Psoas muscle (tissue), 8 donors: ENCODE data around the gene PPP2R5D. TPM values are rescaled to one million over a fixed set of nuclear protein-coding genes. Genes with fewer than 3 reads are reported as not detected.
"Not testable (repeated sequence)": the region's sequence is repeated elsewhere in the genome, so short reads cannot be mapped to it uniquely, and the experiment has no call there.

Experiments
- ATAC-seq, 4 donors: fragments of 200-7000 bp; cut with Tn5 transposase; one replicate each; pipeline ENCODE4 v1.9.1; 2020; ENCODE audit warnings: moderate library complexity in 3 of 4, mild to moderate bottlenecking in 2 of 4
- DNase-seq, 2 donors: peaks; one replicate each; pipeline ENCODE4 v3.0.0-alpha.2; 2020
- H3K27ac ChIP-seq: fragments of 200-600 bp; one replicate; pipeline ENCODE4 v1.8.0; 2022
- H3K27me3 ChIP-seq, 3 donors: fragments of 200-600 bp in 1 of 3; one replicate each; pipeline versions ENCODE4 v1.6.1 to v1.8.0; 2013 to 2022; ENCODE audit warnings: low read length in 2 of 3, mild to moderate bottlenecking in 2 of 3, moderate library complexity in 1 of 3; ENCODE audit not compliant: insufficient read depth in 3 of 3
- H3K36me3 ChIP-seq, 2 donors: fragments of 200-600 bp in 1 of 2; one replicate each; pipeline versions ENCODE4 v1.6.1 to v1.8.0; 2013 to 2022; ENCODE audit warnings: low read depth in 1 of 2, mild to moderate bottlenecking in 1 of 2, moderate library complexity in 1 of 2; ENCODE audit not compliant: insufficient read depth in 1 of 2
- H3K4me1 ChIP-seq: fragments of 200-600 bp; one replicate; pipeline ENCODE4 v1.8.0; 2022
- H3K4me3 ChIP-seq: fragments of 200-600 bp; one replicate; pipeline ENCODE4 v1.8.0; 2022; ENCODE audit warnings: mild to moderate bottlenecking
- H3K9me3 ChIP-seq: fragments of 200-600 bp; one replicate; pipeline ENCODE4 v1.8.0; 2022
- WGBS, 3 donors: extraction: QIAGEN DNeasy Blood & Tissue Kit; methylation state at CpG; one replicate each; pipeline versions ENCODE4 v1.1.6 to v1.1.7; 2013; 5-methylcytosine and 5-hydroxymethylcytosine counted together
- intact Hi-C, 2 donors: fragments of 100-400 bp; cut with DNase I; formaldehyde crosslinking; loops; one replicate each; pipeline versions ENCODE4 v1.11.0 to v1.14.2; 2022
- polyA plus RNA-seq, 3 donors: library from polyadenylated mRNA; stranded (reverse); fragments of 200-250 nt; gene quantifications; one replicate each; pipeline ENCODE4 v1.2.3, GENCODE V29; 2013
- total RNA-seq, 4 donors: library from RNA; stranded (reverse); fragmentation: NEBNext Ultra II Directional in 2 of 4; extraction: Animal tissue kit (Norgen Biotek cat#: 25700) in 2 of 4; gene quantifications; one replicate each; pipeline versions ENCODE4 v1.2.1 to v1.2.4, GENCODE V29; 2021 to 2023
- TF ChIP-seq, protein P1 (sequence below): fragments of 200-600 bp; IDR thresholded peaks from one replicate; pipeline ENCODE4 v1.8.0; 2022; ENCODE audit warnings: antibody characterized with exemption
- donor health status: healthy with polysubstance abuse.
- donor health status: DM: no; HTN: no; CAD: no; lungs with moderate emphysema.
- donor health status: Bipolar disorder and iron deficiency.
- donor health status: healthy.
- donor health status: DM: yes; HTN: yes; CAD: no.
- donor health status: DM: no; HTN: no; CAD: no.
- donor health status: DM: no; HTN: no; CAD: no.
- donor health status: DM: yes; HTN: yes; CAD: no.

Gene PPP2R5D
- total and polyA plus RNA-seq, 7 donors = 25.6 to 46.7 (median 29.1) TPM

DNA sequence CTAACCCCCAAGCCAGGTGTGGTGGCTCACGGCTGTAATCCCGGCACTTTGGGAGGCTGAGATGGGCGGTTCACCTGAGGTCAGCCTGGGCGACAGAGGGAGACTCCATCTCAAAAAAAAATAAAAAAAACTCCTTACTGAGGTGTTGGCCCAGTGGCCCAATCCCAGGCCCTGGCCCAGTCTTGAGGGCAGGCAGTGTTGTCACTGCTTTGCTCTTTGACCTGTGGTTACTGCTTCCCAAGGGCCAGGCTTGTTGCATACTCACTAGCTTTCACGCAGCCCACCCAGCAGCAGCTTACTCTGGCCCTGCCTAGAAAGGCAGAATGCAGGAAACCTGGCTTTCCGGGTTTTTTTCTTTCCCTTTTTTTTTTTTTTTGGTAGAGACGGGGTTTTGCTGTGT lies 41.9 kb upstream of the PPP2R5D start:
- intact Hi-C loops = no loop called here
- Histone ChIP-seq H3K27ac (no peak overlapping the region), H3K36me3 (peaks cover 0 to 38% of the 10 kb centered on the region in 2 donors), H3K4me1 (no peaks in the 10 kb centered on the region), H3K9me3 (no peaks in the 10 kb centered on the region), H3K27me3 (no peaks in the 10 kb centered on the region), H3K4me3 (no peak overlapping the region)
- TF ChIP-seq, protein P1, sequence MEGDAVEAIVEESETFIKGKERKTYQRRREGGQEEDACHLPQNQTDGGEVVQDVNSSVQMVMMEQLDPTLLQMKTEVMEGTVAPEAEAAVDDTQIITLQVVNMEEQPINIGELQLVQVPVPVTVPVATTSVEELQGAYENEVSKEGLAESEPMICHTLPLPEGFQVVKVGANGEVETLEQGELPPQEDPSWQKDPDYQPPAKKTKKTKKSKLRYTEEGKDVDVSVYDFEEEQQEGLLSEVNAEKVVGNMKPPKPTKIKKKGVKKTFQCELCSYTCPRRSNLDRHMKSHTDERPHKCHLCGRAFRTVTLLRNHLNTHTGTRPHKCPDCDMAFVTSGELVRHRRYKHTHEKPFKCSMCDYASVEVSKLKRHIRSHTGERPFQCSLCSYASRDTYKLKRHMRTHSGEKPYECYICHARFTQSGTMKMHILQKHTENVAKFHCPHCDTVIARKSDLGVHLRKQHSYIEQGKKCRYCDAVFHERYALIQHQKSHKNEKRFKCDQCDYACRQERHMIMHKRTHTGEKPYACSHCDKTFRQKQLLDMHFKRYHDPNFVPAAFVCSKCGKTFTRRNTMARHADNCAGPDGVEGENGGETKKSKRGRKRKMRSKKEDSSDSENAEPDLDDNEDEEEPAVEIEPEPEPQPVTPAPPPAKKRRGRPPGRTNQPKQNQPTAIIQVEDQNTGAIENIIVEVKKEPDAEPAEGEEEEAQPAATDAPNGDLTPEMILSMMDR = no peak
- 81 to 86% (median 85%) methylated on average over 7 of the region's 7 CpGs for WGBS, 3 donors
- ATAC-seq = no peak
- DNase-seq = no peak

GRCh38 chr6:42947950-42948349 lies 36.4 kb upstream of the PPP2R5D start:
- no peaks in the 10 kb centered on the region for H3K4me1 ChIP-seq
- ATAC-seq (no peak), DNase-seq (no peak)
- no peak overlapping the region for H3K27ac ChIP-seq
- intact Hi-C loops = no loop called here
- peaks cover 0 to 12% of the 10 kb centered on the region in 2 donors for H3K36me3 ChIP-seq
- no peaks in the 10 kb centered on the region for H3K9me3 ChIP-seq
- TF ChIP-seq, protein P1 = no peak
- no peak overlapping the region for H3K4me3 ChIP-seq
- no peaks in the 10 kb centered on the region for H3K27me3 ChIP-seq

GRCh38 chr6:42952389-42952788 lies 32.0 kb upstream of the PPP2R5D start:
- Histone ChIP-seq H3K4me3 (no peak overlapping the region), H3K9me3 (no peaks in the 10 kb centered on the region), H3K4me1 (no peaks in the 10 kb centered on the region), H3K27ac (no peak overlapping the region), H3K27me3 (no peaks in the 10 kb centered on the region), H3K36me3 (no peaks in the 10 kb centered on the region)
- DNase-seq (no peak), ATAC-seq (no peak)
- intact Hi-C loops = no loop called here
- TF ChIP-seq, protein P1 = no peak
- 83 to 93% (median 92%) methylated on average over 4 of the region's 4 CpGs for WGBS, 3 donors

GRCh38 chr6:42954405-42954804 lies 30.0 kb upstream of the PPP2R5D start:
- intact Hi-C loops, ATAC-seq, H3K4me3 ChIP-seq, H3K9me3 ChIP-seq, H3K27me3 ChIP-seq, H3K4me1 ChIP-seq, DNase-seq, H3K36me3 ChIP-seq, H3K27ac ChIP-seq: not testable (repeated sequence)
- 86 to 91% (median 89%) methylated on average over 4 of the region's 4 CpGs for WGBS, 3 donors

DNA sequence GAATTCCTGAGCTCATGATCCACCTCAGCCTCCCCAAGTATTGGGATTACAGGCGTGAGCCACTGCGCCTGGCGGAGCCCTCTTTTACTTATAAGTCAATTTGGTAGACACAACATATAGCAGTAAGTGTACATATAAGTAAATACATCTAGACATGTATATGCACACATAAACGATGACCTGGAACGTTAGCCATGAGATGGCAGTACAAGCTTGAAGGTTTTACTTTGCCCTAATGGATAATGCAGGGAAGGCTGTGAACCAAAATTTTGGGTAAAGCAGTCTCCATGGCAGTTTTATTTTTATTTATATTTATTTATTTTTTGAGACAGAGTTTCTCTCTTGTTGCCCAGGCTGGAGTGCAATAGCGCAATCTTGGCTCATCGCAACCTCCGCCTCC lies 26.2 kb upstream of the PPP2R5D start:
- Histone ChIP-seq H3K4me1 (peaks cover 16% of the 10 kb centered on the region), H3K4me3 (no peak overlapping the region), H3K27ac (no peak overlapping the region), H3K36me3 (peaks cover 0 to 10% of the 10 kb centered on the region in 2 donors), H3K9me3 (no peaks in the 10 kb centered on the region), H3K27me3 (no peaks in the 10 kb centered on the region)
- TF ChIP-seq, protein P1 = no peak
- WGBS, 3 donors = 79 to 86% (median 86%) methylated on average over 8 of the region's 8 CpGs
- intact Hi-C loops = no loop called here
- ATAC-seq (no peak), DNase-seq (no peak)
